HepG2 (cell line): ENCODE results near the gene RPS25. TPM values are rescaled to one million over a fixed set of nuclear protein-coding genes. Genes with fewer than 3 reads are reported as not detected.

Experiments used
- ATAC-seq: fragments of 200-7000 bp; cut with Tn5 transposase; 3 replicates; pipeline ENCODE4 v1.9.1; 2020; ENCODE audit warnings: mild to moderate bottlenecking, moderate library complexity
- BruUV-seq: library from RNA; stranded (reverse); fragments of 400-500 nt; replicated peaks from 2 replicates; lab custom pipeline; 2021; lab: Mats Ljungman, UMichigan
- CTCF ChIA-PET: fragments of 300-600 bp; formaldehyde crosslinking; extraction: SDS; loops from one replicate; lab custom pipeline; 2021; ENCODE audit warnings: low total read pairs, inconsistent platforms, low intra/inter-chr PET ratio; lab: Yijun Ruan, JAX
- POLR2A ChIA-PET: fragments of 350-600 bp; sonication (Branson Sonifier 250); formaldehyde crosslinking; loops from one replicate; lab custom pipeline; 2020; ENCODE audit warnings: antibody characterized with exemption, inconsistent platforms; lab: Yijun Ruan, JAX
- DNase-seq: peaks from one replicate; pipeline ENCODE4 v3.0.0-alpha.2; 2015; ENCODE audit warnings: low spot score
- FAIRE-seq: peaks from 3 replicates; lab custom pipeline; 2011; peaks lifted over from hg19 to GRCh38; lab: Jason Lieb, UNC
- H2AFZ ChIP-seq: one replicate; pipeline ENCODE4 v1.6.1; 2011; ENCODE audit warnings: low read length, inconsistent platforms
- H3K27ac ChIP-seq: fragments of 300-600 bp; 3 replicates; pipeline ENCODE4 v1.8.0; 2011; ENCODE audit warnings: mixed run types, mild to moderate bottlenecking, mixed read lengths, low read length, inconsistent platforms; ENCODE audit not compliant: insufficient read depth; ENCODE audit errors: extremely low read length
- H3K27me3 ChIP-seq, 2 experiments: fragments of 200-600 bp in 1 of 2; 2 replicates in 1 of 2; 3 replicates in 1 of 2; pipeline versions ENCODE4 v1.6.0 to v1.8.0; 2011; ENCODE audit warnings: low read length in 2 of 2, mild to moderate bottlenecking in 2 of 2, moderate library complexity in 2 of 2, inconsistent platforms in 1 of 2; ENCODE audit not compliant: insufficient read depth in 2 of 2, control insufficient read depth in 1 of 2
- H3K36me3 ChIP-seq, 2 experiments: fragments of 200-600 bp in 1 of 2; replicated peaks in 1 of 2; 2 replicates in 1 of 2; 3 replicates in 1 of 2; pipeline versions ENCODE4 v1.5.1 to v1.8.0; 2011; ENCODE audit warnings: low read length in 2 of 2, inconsistent platforms in 1 of 2; ENCODE audit not compliant: insufficient read depth in 2 of 2, control insufficient read depth in 1 of 2
- H3K4me1 ChIP-seq: 2 replicates; pipeline ENCODE4 v1.5.1; 2012; ENCODE audit warnings: low read length, inconsistent platforms; ENCODE audit not compliant: insufficient read depth
- H3K4me2 ChIP-seq: 2 replicates; pipeline ENCODE4 v1.6.0; 2011; ENCODE audit warnings: low read depth, low read length, inconsistent platforms
- H3K4me3 ChIP-seq, 3 experiments: fragments of 200-600 bp in 1 of 3; sonication (generic), shearing (Covaris generic) in 1 of 3; replicated peaks in 1 of 3; 2 replicates each; pipeline ENCODE4 v1.5.1; 2011 to 2016; ENCODE audit warnings: low read length in 3 of 3, inconsistent platforms in 2 of 3, low read depth in 2 of 3, mild to moderate bottlenecking in 2 of 3, control low read depth in 1 of 3, mixed read lengths in 1 of 3; ENCODE audit not compliant: insufficient read depth in 1 of 3
- H3K79me2 ChIP-seq: one replicate; pipeline ENCODE4 v1.6.1; 2011; ENCODE audit warnings: low read length, inconsistent platforms; ENCODE audit not compliant: insufficient read depth
- H3K9ac ChIP-seq: 2 replicates; pipeline ENCODE4 v1.6.0; 2011; ENCODE audit warnings: mild to moderate bottlenecking, low read depth, low read length, inconsistent platforms; ENCODE audit not compliant: insufficient read depth
- H3K9me3 ChIP-seq: 2 replicates; pipeline ENCODE4 v1.5.1; 2012; ENCODE audit warnings: mild to moderate bottlenecking, low read length
- H4K20me1 ChIP-seq: 2 replicates; pipeline ENCODE4 v1.6.0; 2011; ENCODE audit warnings: inconsistent platforms, mild to moderate bottlenecking, low read length, moderate library complexity; ENCODE audit not compliant: insufficient read depth
- BRD4 ChIP-seq: sonication (generic); formaldehyde crosslinking; IDR thresholded peaks from 2 replicates; pipeline ENCODE4 v1.4.0; 2020; ENCODE audit warnings: missing genetic modification reagents
- GPN1 ChIP-seq: sonication (generic); formaldehyde crosslinking; IDR thresholded peaks from 2 replicates; pipeline ENCODE4 v1.5.1; 2020; ENCODE audit warnings: missing genetic modification reagents, borderline replicate concordance
- HDAC2 ChIP-seq: sonication (generic); formaldehyde crosslinking; IDR thresholded peaks from 2 replicates; pipeline ENCODE4 v1.4.0; 2020; ENCODE audit warnings: missing genetic modification reagents
- HDAC6 ChIP-seq: fragments of 200-600 bp; sonication (generic); IDR thresholded peaks from 2 replicates; pipeline ENCODE4 v1.7.0; 2017; ENCODE audit warnings: mild to moderate bottlenecking, antibody characterized with exemption, low read length, low read depth
- HNF4G ChIP-seq, 2 experiments: sonication (generic) in 1 of 2; formaldehyde crosslinking in 1 of 2; IDR thresholded peaks; 2 replicates each; pipeline versions ENCODE4 v1.4.0 to v1.6.1; 2011 to 2020; ENCODE audit warnings: borderline replicate concordance in 2 of 2, low read depth in 2 of 2, mild to moderate bottlenecking in 2 of 2, low read length in 1 of 2, missing genetic modification reagents in 1 of 2, moderate library complexity in 1 of 2
- NR2C2 ChIP-seq: sonication (generic); formaldehyde crosslinking; IDR thresholded peaks from 2 replicates; pipeline ENCODE4 v1.4.0; 2020; ENCODE audit warnings: missing genetic modification reagents, mild to moderate bottlenecking, moderate library complexity, borderline replicate concordance
- STAG1 ChIP-seq: sonication (generic); formaldehyde crosslinking; IDR thresholded peaks from 2 replicates; pipeline ENCODE4 v1.4.0; 2020; ENCODE audit warnings: missing genetic modification reagents
- STAT6 ChIP-seq: sonication (generic); formaldehyde crosslinking; IDR thresholded peaks from 2 replicates; pipeline ENCODE4 v1.4.0; 2020; ENCODE audit warnings: missing genetic modification reagents, mild to moderate bottlenecking, borderline replicate concordance
- ZNF329 ChIP-seq: sonication (generic); formaldehyde crosslinking; IDR thresholded peaks from 2 replicates; pipeline ENCODE4 v1.9.0; 2021; ENCODE audit warnings: low read depth, mild to moderate bottlenecking, missing genetic modification reagents
- ZNF558 ChIP-seq: sonication (generic); formaldehyde crosslinking; IDR thresholded peaks from 2 replicates; pipeline ENCODE4 v1.9.0; 2022; ENCODE audit warnings: mild to moderate bottlenecking, missing genetic modification reagents, borderline replicate concordance
- WGBS: methylation state at CpG from one replicate; pipeline ENCODE4 v1.1.6; 2017; ENCODE audit warnings: low lambda C conversion rate; 5-methylcytosine and 5-hydroxymethylcytosine counted together
- in situ Hi-C: cut with HindIII; loops from 2 replicates; pipeline ENCODE4 v1.10.0; 2017; ENCODE audit warnings: low pct_unique_long_range_greater_than_20kb; ENCODE audit not compliant: extremely low pct_ligation_motif_present
- intact Hi-C: fragments of 100-400 bp; cut with micrococcal nuclease; formaldehyde crosslinking; loops from one replicate; pipeline ENCODE4 v1.10.0; 2022; ENCODE audit not compliant: unreplicated experiment
- polyA plus RNA-seq, 8 experiments: library from polyadenylated mRNA; depleted of rRNA in 3 of 8; stranded (reverse) in 7 of 8; unstranded in 1 of 8; fragments of >200 nt; fragmentation: Illumina TruSeq in 4 of 8; extraction: Trizol in 4 of 8; gene quantifications; 2 replicates each; pipeline versions ENCODE4 v1.2.1 to v1.2.3, GENCODE V29; 2011 to 2016; ENCODE audit warnings: low read depth in 4 of 8, missing spikeins in 1 of 8, mixed read lengths in 1 of 8; ENCODE audit not compliant: insufficient read depth in 1 of 8
- total RNA-seq, 5 experiments: library from RNA; depleted of rRNA; stranded (reverse); fragments of >200 nt; fragmentation: Illumina TruSeq; extraction: Trizol; gene quantifications; 2 replicates each; pipeline ENCODE4 v1.2.3, GENCODE V29; 2016; ENCODE audit warnings: low read depth in 1 of 5
- TF ChIP-seq, protein P1 (sequence below): sonication (generic); formaldehyde crosslinking; IDR thresholded peaks from 2 replicates; pipeline ENCODE4 v1.5.0; 2020; ENCODE audit warnings: missing genetic modification reagents, mild to moderate bottlenecking, borderline replicate concordance
- TF ChIP-seq, protein P2 (sequence below): sonication (generic); formaldehyde crosslinking; IDR thresholded peaks from 2 replicates; pipeline ENCODE4 v1.9.0; 2021; ENCODE audit warnings: mild to moderate bottlenecking, missing genetic modification reagents

The RPS25 gene
- total and polyA plus RNA-seq, 2 of the 13 experiments (the other 11 are each of a cell fraction or from before 2014, with no cell fraction given): 839 to 1,415 TPM

- TF ChIP-seq GPN1 (CRISPR knock-in tag) (no peak), HNF4G (IDR thresholded peaks at IDR 0.05; ENCODE audit: borderline replicate concordance, low read depth, low read length) (no peak), HNF4G (CRISPR knock-in tag; IDR thresholded peaks at IDR 0.05; ENCODE audit: borderline replicate concordance, low read depth) (0 out of 2 replicates have a peak, but pooled peaks have one; percentile 41), BRD4 (CRISPR knock-in tag) (0 out of 2 replicates have a peak, but pooled peaks have one; percentile 79), ZNF558 (no peak), STAT6 (no peak)
- TF ChIP-seq, protein P1, sequence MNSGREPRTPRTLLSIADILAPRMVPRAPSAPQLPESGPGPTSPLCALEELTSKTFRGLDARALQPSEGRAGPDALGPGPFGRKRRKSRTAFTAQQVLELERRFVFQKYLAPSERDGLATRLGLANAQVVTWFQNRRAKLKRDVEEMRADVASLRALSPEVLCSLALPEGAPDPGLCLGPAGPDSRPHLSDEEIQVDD (CRISPR knock-in tag): no peak
These were observed 38.4 kb upstream of the RPS25 start (continued) for GRCh38 chr11:119056421-119056999.

GRCh38 chr11:119055901-119056300 lies 37.8 kb upstream of the RPS25 start:
- Histone ChIP-seq H4K20me1 (no peaks in the 10 kb centered on the region), H3K27me3 (no peaks in the 10 kb centered on the region), H3K4me1 (peaks cover 23% of the 10 kb centered on the region), H3K4me3 (peak overlapping the region; percentile 75 to 87 (median 82)), H3K27ac (peak overlapping the region; percentile 88), H3K4me2 (peak overlapping the region; percentile 88), H3K36me3 (peaks cover 30 to 45% of the 10 kb centered on the region in 2 experiments), H3K9ac (peak overlapping the region; percentile 99), H2AFZ (no peak overlapping the region), H3K9me3 (no peaks in the 10 kb centered on the region), H3K79me2 (peaks cover 25% of the 10 kb centered on the region)
- peak; percentile 48 for DNase-seq
- 39% methylated on average over 6 of the region's 6 CpGs for WGBS
- in situ Hi-C loops: no loop called here
- BruUV-seq: no TSS peak
- ChIA-PET CTCF (interaction anchor here (0.7 kb wide), 1 partner anchor 366 kb away, joined by 3 read pairs; no protein-coding TSS in a partner anchor), POLR2A (interaction anchor here (0.8 to 2.5 kb wide), 14 partner anchors 9 to 65 kb away, joined by 3 to 14 read pairs (median 4); partner anchors contain the start of genes CENATAC, DPAGT1, HINFP and RPS25)
- ATAC-seq: 0 out of 3 replicates have a peak, but pooled peaks have one; percentile 8
- FAIRE-seq: peak; percentile 15
- intact Hi-C loops: loop anchor here (2.0 kb wide), 1 partner anchor 39 kb away; a partner anchor contains a TSS
- TF ChIP-seq, protein P2, sequence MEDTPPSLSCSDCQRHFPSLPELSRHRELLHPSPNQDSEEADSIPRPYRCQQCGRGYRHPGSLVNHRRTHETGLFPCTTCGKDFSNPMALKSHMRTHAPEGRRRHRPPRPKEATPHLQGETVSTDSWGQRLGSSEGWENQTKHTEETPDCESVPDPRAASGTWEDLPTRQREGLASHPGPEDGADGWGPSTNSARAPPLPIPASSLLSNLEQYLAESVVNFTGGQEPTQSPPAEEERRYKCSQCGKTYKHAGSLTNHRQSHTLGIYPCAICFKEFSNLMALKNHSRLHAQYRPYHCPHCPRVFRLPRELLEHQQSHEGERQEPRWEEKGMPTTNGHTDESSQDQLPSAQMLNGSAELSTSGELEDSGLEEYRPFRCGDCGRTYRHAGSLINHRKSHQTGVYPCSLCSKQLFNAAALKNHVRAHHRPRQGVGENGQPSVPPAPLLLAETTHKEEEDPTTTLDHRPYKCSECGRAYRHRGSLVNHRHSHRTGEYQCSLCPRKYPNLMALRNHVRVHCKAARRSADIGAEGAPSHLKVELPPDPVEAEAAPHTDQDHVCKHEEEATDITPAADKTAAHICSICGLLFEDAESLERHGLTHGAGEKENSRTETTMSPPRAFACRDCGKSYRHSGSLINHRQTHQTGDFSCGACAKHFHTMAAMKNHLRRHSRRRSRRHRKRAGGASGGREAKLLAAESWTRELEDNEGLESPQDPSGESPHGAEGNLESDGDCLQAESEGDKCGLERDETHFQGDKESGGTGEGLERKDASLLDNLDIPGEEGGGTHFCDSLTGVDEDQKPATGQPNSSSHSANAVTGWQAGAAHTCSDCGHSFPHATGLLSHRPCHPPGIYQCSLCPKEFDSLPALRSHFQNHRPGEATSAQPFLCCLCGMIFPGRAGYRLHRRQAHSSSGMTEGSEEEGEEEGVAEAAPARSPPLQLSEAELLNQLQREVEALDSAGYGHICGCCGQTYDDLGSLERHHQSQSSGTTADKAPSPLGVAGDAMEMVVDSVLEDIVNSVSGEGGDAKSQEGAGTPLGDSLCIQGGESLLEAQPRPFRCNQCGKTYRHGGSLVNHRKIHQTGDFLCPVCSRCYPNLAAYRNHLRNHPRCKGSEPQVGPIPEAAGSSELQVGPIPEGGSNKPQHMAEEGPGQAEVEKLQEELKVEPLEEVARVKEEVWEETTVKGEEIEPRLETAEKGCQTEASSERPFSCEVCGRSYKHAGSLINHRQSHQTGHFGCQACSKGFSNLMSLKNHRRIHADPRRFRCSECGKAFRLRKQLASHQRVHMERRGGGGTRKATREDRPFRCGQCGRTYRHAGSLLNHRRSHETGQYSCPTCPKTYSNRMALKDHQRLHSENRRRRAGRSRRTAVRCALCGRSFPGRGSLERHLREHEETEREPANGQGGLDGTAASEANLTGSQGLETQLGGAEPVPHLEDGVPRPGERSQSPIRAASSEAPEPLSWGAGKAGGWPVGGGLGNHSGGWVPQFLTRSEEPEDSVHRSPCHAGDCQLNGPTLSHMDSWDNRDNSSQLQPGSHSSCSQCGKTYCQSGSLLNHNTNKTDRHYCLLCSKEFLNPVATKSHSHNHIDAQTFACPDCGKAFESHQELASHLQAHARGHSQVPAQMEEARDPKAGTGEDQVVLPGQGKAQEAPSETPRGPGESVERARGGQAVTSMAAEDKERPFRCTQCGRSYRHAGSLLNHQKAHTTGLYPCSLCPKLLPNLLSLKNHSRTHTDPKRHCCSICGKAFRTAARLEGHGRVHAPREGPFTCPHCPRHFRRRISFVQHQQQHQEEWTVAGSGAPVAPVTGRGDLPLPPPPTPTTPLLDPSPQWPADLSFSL: no peak
- no peak for TF ChIP-seq HDAC6
- TF ChIP-seq ZNF329: no peak
- TF ChIP-seq STAG1: peak; percentile 46
- no peak for TF ChIP-seq NR2C2 (CRISPR knock-in tag)
- TF ChIP-seq HDAC2: no peak
